ENCODE results near the gene TNFRSF25. TPM values are rescaled to one million over a fixed set of nuclear protein-coding genes. Genes with fewer than 3 reads are reported as not detected.

Gene TNFRSF25
- total RNA-seq, 1 donor from 2014 or later = 10.0 TPM

DNA sequence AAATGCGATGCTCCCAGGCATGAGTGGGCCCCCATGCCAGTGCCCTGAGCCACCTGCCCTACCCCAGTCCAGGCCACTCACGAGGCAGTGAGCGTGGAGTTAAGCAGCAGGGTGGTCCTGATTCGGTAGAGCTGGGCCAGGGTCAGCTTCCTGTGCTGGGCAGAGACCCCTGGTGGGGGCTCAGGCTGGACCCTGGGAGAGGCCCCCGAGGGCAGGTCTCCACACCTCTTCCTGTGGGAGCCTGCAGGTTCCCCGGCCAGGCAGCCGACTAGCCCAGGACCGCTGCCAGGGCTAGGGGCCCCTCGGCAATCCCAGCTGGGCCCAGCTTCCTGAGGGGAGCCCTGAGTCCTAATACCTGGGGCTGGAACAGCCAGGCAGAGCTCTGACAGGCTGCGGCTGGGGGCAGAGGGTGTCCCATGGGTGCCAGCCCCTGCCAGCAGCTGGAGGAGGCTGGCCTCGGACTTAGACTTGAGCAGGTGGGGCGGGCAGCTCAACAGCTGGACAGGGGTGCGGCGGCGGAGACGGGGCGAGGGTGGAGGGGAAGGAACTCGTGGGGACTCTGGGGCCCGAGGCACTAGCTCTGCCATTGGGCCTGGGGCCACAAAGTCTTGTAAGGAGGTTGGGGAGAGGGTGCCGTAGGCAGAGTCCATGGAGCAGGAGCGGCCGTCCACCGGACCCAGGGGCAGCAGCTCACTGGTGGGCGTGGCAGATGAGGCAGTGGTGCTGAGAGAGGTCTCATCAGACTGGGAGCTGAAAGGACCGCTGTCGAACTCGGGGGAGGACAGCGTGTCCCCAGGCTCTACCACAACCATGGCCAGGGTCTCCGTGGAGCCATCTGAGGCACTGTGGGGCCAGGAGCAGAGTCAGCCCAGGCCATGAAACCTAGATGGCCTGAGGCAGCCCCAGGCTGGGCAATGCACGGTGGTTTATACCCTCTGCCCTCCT, 2.0 kb upstream of the TNFRSF25 start:
- Histone ChIP-seq H3K36me3 (no peaks in the 10 kb centered on the region), H3K9me3 (no peaks in the 10 kb centered on the region), H3K4me3 (no peak overlapping the region), H3K27me3 (no peaks in the 10 kb centered on the region), H3K4me1 (no peaks in the 10 kb centered on the region), H3K27ac (no peak overlapping the region)
- TF ChIP-seq CTCF (IDR thresholded peaks at IDR 0.05) = no peak
- ATAC-seq (no peak), DNase-seq (no peak)
- intact Hi-C loops (cut with DNase I) = no loop called here

- no peaks in the 10 kb centered on the region for H3K27me3 ChIP-seq
- no peak overlapping the region for H3K27ac ChIP-seq
- TF ChIP-seq CTCF (IDR thresholded peaks at IDR 0.05) = no peak
- no peak overlapping the region for H3K4me3 ChIP-seq
- intact Hi-C loops (cut with DNase I) = no loop called here
- no peaks in the 10 kb centered on the region for H3K9me3 ChIP-seq
- DNase-seq = no peak
- no peaks in the 10 kb centered on the region for H3K36me3 ChIP-seq
- no peaks in the 10 kb centered on the region for H3K4me1 ChIP-seq
- no peak for ATAC-seq
These were observed 1.3 kb upstream of the TNFRSF25 start for GRCh38 chr1:6467224-6467623.

- no peak for TF ChIP-seq CTCF (IDR thresholded peaks at IDR 0.05)
- no peak for DNase-seq
- no peak overlapping the region for H3K27ac ChIP-seq
- H3K4me1 ChIP-seq = no peaks in the 10 kb centered on the region
- no peaks in the 10 kb centered on the region for H3K9me3 ChIP-seq
- H3K4me3 ChIP-seq = no peak overlapping the region
- no peaks in the 10 kb centered on the region for H3K36me3 ChIP-seq
- no peak for ATAC-seq
- H3K27me3 ChIP-seq = no peaks in the 10 kb centered on the region
- intact Hi-C loops (cut with DNase I) = no loop called here
These were observed 778 bp upstream of the TNFRSF25 start for GRCh38 chr1:6466751-6467150.

DNA sequence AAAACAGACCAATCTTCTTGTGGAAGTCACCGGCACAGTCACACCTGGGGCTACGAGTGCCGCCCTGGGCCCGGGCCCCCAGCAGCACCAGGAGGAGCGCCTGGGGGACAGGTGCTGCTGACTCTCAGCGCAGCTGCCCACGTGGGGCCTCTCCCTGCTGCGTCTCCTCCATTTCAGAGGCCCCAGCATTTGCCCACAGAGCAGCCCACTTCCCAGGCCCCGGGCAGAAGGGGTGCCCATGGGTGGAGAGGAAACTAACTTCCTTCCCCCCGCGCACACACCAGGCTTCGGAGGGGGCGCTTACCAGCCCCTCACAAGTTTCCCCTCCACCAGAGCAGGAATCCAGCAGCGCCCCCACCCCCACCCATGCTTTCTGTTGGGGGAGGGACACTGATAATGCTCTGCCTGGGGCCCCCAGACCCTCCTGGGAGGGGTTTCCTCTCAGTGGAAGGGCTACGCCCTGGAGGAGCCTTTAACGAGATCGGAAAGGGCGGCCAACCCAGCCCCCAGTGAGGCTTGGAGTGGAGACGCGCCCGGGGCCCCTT, 440 bp downstream of the TNFRSF25 start:
- DNase-seq = no peak
- Histone ChIP-seq H3K27ac (peak overlapping the region; percentile 6), H3K4me3 (peak overlapping the region; percentile 29), H3K36me3 (no peaks in the 10 kb centered on the region), H3K4me1 (peaks cover 4% of the 10 kb centered on the region), H3K9me3 (no peaks in the 10 kb centered on the region), H3K27me3 (no peaks in the 10 kb centered on the region)
- intact Hi-C loops (cut with DNase I) = no loop called here
- no peak for ATAC-seq
- TF ChIP-seq CTCF (IDR thresholded peaks at IDR 0.05) = no peak

DNA sequence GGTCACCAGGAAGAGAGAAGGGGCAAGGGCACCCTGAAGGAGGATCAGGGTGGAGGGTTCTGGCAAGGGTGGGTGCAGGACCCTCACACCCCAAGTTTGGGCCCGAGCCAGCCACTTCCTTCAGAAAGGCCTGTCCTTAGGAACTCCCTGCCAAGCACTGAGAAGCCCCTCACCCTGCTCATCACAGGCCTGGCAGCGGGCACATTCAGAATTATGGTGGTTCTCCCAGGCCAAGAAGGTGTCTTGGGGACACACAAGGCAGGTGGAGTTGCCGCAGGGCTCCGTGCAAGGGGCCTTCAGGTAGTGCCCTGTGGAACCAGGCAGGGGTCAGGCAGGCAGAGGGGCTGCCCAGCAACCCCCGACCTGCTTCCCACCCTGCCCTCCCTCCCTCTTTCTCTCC, 1.1 kb downstream of the TNFRSF25 start:
- Histone ChIP-seq H3K27ac (no peak overlapping the region), H3K27me3 (no peaks in the 10 kb centered on the region), H3K4me3 (no peak overlapping the region), H3K9me3 (no peaks in the 10 kb centered on the region), H3K36me3 (no peaks in the 10 kb centered on the region), H3K4me1 (peaks cover 4% of the 10 kb centered on the region)
- intact Hi-C loops (cut with DNase I) = no loop called here
- no peak for TF ChIP-seq CTCF (IDR thresholded peaks at IDR 0.05)
- ATAC-seq = no peak
- DNase-seq = no peak

Data from upper lobe of right lung (tissue), 1 donor.